SK-N-MC (cell line): ENCODE data around the gene ANKRD26.
"Not testable (repeated sequence)": the region's sequence is repeated elsewhere in the genome, so short reads cannot be mapped to it uniquely, and the experiment has no call there.

Experiments used
- DNase-seq: peaks from one replicate; pipeline ENCODE4 v3.0.0-alpha.2; 2011; ENCODE audit warnings: low read depth, low spot score
- H3K27ac ChIP-seq: fragments of 200-600 bp; sonication (generic); 2 replicates; pipeline ENCODE4 v1.5.1; 2016; ENCODE audit warnings: mixed run types
- H3K36me3 ChIP-seq: fragments of 200-600 bp; sonication (generic); 2 replicates; pipeline ENCODE4 v1.6.1; 2017; ENCODE audit warnings: antibody characterized with exemption, low read length, mixed read lengths; ENCODE audit not compliant: insufficient read depth
- H3K4me3 ChIP-seq: fragments of 200-600 bp; sonication (generic); 2 replicates; pipeline ENCODE4 v1.5.1; 2016
- H3K9ac ChIP-seq: fragments of 200-600 bp; sonication (generic); 2 replicates; pipeline ENCODE4 v1.8.0; 2017; ENCODE audit warnings: mixed run types, mixed read lengths; ENCODE audit not compliant: insufficient read length
- H3K9me3 ChIP-seq: fragments of 200-600 bp; sonication (generic); 2 replicates; pipeline ENCODE4 v1.6.1; 2017; ENCODE audit warnings: low read depth, mild to moderate bottlenecking, antibody characterized with exemption, low read length, moderate library complexity, mixed read lengths
- EZH2 ChIP-seq: fragments of 200-600 bp; sonication (generic); IDR thresholded peaks from one replicate; pipeline ENCODE4 v1.6.1; 2017; ENCODE audit warnings: antibody characterized with exemption
- FOXP2 ChIP-seq: optimal IDR thresholded peaks from 2 replicates; pipeline ENCODE3; 2011; ENCODE audit warnings: mild to moderate bottlenecking, moderate library complexity; ENCODE audit not compliant: insufficient read depth; ENCODE audit errors: extremely low read length, control extremely low read depth
- POLR2AphosphoS5 ChIP-seq: IDR thresholded peaks from 2 replicates; pipeline ENCODE4 v1.6.1; 2012; ENCODE audit warnings: mild to moderate bottlenecking, low read depth, low read length, borderline replicate concordance

Gene ANKRD26

DNA sequence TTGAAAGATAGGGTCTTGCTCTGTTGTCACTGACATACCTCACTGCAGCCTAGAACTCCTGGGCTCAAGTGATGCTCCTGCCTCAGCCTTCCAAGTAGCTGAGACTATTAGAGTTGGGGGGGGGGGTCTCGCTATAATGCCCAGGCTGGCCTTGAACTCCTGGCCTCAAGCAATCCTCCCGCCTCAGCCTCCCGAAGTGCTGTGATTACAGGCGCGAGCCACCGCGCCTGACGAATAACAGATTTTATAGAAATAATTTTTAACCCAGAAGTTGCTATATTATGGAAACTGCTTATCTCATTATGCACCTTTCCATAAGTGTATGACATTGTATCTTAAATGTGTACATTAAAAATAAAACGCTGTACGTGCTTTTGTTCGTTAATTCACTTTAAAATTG, 846 bp downstream of the ANKRD26 start:
- no peak for DNase-seq
- H3K27ac ChIP-seq = no peak overlapping the region

GRCh38 chr10:27088119-27089044, 11.9 kb downstream of the ANKRD26 start:
- DNase-seq = no peak
- no peak overlapping the region for H3K27ac ChIP-seq
- no peak overlapping the region for H3K9ac ChIP-seq
- TF ChIP-seq POLR2AphosphoS5 = no peak
- no peak for TF ChIP-seq EZH2
- TF ChIP-seq FOXP2 = no peak
- no peaks in the 10 kb centered on the region for H3K9me3 ChIP-seq
- H3K4me3 ChIP-seq = no peak overlapping the region
- H3K36me3 ChIP-seq = peaks cover 5% of the 10 kb centered on the region; the same call in 1 of the 2 replicates

More for the DNA sequence above, 846 bp downstream of the ANKRD26 start:
- TF ChIP-seq POLR2AphosphoS5 (no peak), FOXP2 (no peak), EZH2 (no peak)
- H3K9ac ChIP-seq = peak overlapping the region; percentile 89
- H3K9me3 ChIP-seq = no peaks in the 10 kb centered on the region
- no peaks in the 10 kb centered on the region for H3K36me3 ChIP-seq
- H3K4me3 ChIP-seq = peak overlapping the region; percentile 91

DNA sequence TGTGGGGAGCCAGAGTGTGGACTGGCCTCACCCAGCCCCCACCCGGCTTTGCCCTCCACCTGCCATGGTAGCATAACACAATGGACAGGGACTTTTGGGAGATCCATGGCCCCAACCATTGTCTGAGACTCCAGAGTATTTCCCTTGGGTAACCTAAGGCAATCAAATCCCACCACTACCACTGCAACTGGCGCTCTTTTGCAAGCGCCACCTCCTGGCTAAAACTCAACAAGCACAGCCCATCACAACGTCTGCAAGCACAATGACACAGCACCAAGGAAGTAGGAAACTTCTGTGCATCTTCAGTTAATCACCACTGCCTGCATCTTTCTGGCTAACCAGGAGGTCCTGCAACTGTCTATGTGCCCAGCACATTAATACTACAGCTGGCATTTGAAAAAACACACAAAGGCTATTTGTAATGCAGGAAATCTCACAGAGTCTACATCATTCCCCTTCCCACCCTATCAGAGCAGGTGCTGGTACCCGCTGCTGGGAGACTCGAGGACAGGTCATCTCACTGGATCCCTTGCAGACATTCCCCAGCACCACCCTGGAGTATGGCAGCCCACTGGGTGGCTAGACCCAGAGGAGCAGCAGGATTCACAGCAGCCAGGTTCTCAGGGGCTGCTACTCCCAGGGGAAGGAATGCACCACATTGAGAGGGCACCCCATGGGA, 27.7 kb downstream of the ANKRD26 start:
- DNase-seq = no peak
- Histone ChIP-seq H3K36me3 (peaks cover 16% of the 10 kb centered on the region; the same call in 1 of the 2 replicates), H3K27ac (no peak overlapping the region), H3K9me3 (no peaks in the 10 kb centered on the region), H3K4me3 (no peak overlapping the region), H3K9ac (no peak overlapping the region)
- TF ChIP-seq POLR2AphosphoS5 (no peak), FOXP2 (no peak), EZH2 (no peak)

DNA sequence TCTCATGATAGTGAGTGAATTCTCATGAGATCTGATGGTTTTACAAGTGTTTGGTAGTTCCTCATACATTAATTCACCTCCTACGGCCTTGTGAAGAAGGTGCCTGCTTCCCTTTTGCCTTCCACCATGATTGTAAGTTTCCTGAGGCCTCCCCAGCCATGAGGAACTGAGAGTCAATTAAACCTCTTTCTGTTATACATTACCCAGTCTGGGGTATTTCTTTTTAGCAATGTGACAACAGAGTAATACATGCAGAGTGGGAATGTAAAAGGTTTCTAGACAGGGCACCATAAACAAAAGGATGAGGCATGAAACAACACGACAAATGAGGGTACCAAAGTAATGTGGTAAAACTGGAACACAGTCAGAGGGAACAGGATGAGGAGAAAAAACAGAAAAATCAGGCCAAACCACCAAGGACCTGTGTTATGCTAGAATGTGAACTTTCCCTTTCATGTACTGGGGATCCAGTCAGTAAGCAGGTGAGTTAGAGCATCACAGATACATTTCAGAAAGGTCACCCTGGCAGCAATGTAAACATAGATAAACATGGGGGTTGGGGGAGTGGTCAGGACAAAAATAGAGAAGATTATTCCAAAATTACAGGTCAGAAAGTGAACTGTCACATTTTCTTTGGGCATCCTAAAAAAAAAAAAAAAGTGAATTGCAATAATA, 31.9 kb downstream of the ANKRD26 start:
- Histone ChIP-seq H3K9me3 (no peaks in the 10 kb centered on the region), H3K27ac (no peak overlapping the region), H3K9ac (no peak overlapping the region), H3K36me3 (no peaks in the 10 kb centered on the region; the same call in 1 of the 2 replicates), H3K4me3 (no peak overlapping the region)
- DNase-seq = no peak
- TF ChIP-seq EZH2 (no peak), POLR2AphosphoS5 (no peak), FOXP2 (no peak)

DNA sequence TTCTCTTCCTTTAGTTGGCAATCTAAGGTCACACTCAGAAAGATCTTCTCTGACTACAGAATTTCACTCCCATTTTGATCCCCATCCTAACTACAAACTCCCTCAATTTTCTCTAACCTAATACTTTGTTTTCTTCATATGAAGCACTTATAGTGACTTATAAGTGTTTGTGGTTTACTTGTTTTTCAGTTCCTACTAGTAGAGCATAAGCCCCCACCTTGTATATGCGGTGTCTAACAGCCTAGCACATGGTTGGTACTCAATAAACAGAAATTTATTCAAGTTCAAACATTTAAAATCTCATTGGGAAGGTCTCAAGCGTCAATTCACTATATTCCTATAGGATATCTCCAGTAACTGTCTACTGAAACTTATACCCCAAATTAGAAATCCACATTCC, 35.2 kb downstream of the ANKRD26 start:
- DNase-seq = no peak
- no peak overlapping the region for H3K27ac ChIP-seq
- TF ChIP-seq FOXP2 = no peak
- TF ChIP-seq POLR2AphosphoS5 = no peak
- TF ChIP-seq EZH2 = no peak
- no peak overlapping the region for H3K9ac ChIP-seq
- H3K36me3 ChIP-seq = no peaks in the 10 kb centered on the region; the same call in 1 of the 2 replicates
- H3K9me3 ChIP-seq = no peaks in the 10 kb centered on the region
- H3K4me3 ChIP-seq = no peak overlapping the region

DNA sequence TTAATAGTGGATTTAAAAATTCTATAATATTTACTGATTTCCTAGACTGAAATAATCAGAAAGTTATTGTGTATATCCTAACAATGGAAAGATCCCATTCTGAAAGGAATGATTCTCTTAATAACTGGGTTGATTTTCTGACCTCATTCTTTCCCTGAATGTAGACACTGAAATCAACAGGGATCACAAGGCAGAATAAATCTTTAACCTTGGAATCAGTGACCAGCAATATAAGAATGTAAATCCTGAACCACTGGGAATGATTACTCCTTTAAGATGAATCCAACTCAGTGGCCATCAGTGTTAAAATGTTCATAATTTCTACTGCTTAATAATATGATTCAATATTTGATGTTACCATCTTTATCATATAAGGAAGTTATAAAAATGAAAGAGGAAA, 47.6 kb downstream of the ANKRD26 start:
- Histone ChIP-seq H3K9me3 (no peaks in the 10 kb centered on the region), H3K36me3 (0 out of 2 replicates have a peak, but pooled peaks cover 3% of the 10 kb centered on the region), H3K27ac (no peak overlapping the region), H3K9ac (no peak overlapping the region), H3K4me3 (no peak overlapping the region)
- no peak for TF ChIP-seq EZH2
- no peak for TF ChIP-seq FOXP2
- TF ChIP-seq POLR2AphosphoS5 = no peak
- no peak for DNase-seq

DNA sequence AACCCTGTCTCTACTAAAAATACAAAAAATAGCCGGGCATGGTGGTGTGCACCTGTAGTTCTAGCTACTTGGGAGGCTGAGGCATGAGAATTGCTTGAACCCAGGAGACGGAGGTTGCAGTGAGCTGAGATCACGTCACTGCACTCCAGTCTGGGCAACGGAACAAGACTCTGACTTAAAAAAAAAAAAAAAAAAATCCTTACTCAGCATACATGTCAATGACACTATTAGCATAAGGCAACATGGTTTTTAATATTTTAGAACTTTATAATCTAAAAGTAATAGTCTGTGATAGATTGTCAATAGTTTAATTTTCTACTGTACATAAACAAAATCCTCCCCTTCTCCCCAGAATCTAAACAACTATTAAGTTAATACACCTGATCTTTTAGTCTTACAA, 55.0 kb downstream of the ANKRD26 start:
- not testable (repeated sequence) for H3K36me3 ChIP-seq

DNA sequence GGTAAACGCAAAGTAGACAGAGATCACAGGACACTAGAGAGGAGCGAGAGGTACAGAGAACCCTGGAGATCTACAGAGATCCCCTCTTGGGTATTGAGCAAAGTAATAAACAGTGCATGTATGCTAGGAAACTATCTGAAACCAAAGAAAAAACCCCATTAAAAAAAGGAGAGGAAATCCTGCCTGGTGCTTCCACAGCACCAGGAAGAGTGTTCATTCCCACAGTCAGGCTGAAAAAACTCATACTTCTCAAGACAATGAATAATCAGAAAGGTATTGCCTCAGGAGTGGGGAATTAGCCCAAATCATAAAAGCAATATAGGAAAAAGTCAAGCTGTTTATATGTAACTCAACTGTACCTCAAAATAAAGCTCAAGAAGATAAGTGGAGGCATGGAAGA, 59.1 kb downstream of the ANKRD26 start:
- TF ChIP-seq POLR2AphosphoS5 (no peak), EZH2 (no peak), FOXP2 (no peak)
- H3K9ac ChIP-seq = no peak overlapping the region
- peaks cover 11% of the 10 kb centered on the region for H3K36me3 ChIP-seq
- no peak for DNase-seq
- no peak overlapping the region for H3K4me3 ChIP-seq
- no peaks in the 10 kb centered on the region for H3K9me3 ChIP-seq
- no peak overlapping the region for H3K27ac ChIP-seq

More for the DNA sequence above, 55.0 kb downstream of the ANKRD26 start:
- H3K9ac ChIP-seq, H3K27ac ChIP-seq, DNase-seq, H3K4me3 ChIP-seq, H3K9me3 ChIP-seq: not testable (repeated sequence)
